ENCODE results near the gene KISS1R. TPM values are rescaled to one million over a fixed set of nuclear protein-coding genes. Genes with fewer than 3 reads are reported as not detected.

The KISS1R gene
- total RNA-seq, 1 donor from 2014 or later: not detected

GRCh38 chr19:934865-935479 lies 17.8 kb downstream of the KISS1R start:
- H3K27ac ChIP-seq (replicated peaks): peak overlapping the region; percentile 74
- H3K36me3 ChIP-seq: peaks cover 2% of the 10 kb centered on the region
- DNase-seq: peak; percentile 88
- H3K9me3 ChIP-seq (replicated peaks): no peaks in the 10 kb centered on the region
- H3K27me3 ChIP-seq (ENCODE audit: low read depth): no peaks in the 10 kb centered on the region
- intact Hi-C loops (cut with micrococcal nuclease): no loop called here
- H3K4me3 ChIP-seq: peak overlapping the region; percentile 29
- H3K4me1 ChIP-seq: peaks cover 38% of the 10 kb centered on the region
- TF ChIP-seq CTCF (IDR thresholded peaks at IDR 0.05; ENCODE audit: borderline replicate concordance): no peak

GRCh38 chr19:936175-936546 lies 19.0 kb downstream of the KISS1R start:
- H3K4me1 ChIP-seq: peaks cover 50% of the 10 kb centered on the region
- H3K27me3 ChIP-seq (ENCODE audit: low read depth): no peaks in the 10 kb centered on the region
- no peaks in the 10 kb centered on the region for H3K36me3 ChIP-seq
- no peak overlapping the region for H3K27ac ChIP-seq (replicated peaks)
- DNase-seq: no peak
- H3K9me3 ChIP-seq (replicated peaks): no peaks in the 10 kb centered on the region
- TF ChIP-seq CTCF (IDR thresholded peaks at IDR 0.05; ENCODE audit: borderline replicate concordance): no peak
- no peak overlapping the region for H3K4me3 ChIP-seq
- intact Hi-C loops (cut with micrococcal nuclease): no loop called here

GRCh38 chr19:937259-937694 lies 20.1 kb downstream of the KISS1R start:
- no peak for TF ChIP-seq CTCF (IDR thresholded peaks at IDR 0.05; ENCODE audit: borderline replicate concordance)
- no peak for DNase-seq
- intact Hi-C loops (cut with micrococcal nuclease): no loop called here
- Histone ChIP-seq H3K9me3 (replicated peaks) (no peaks in the 10 kb centered on the region), H3K4me3 (no peak overlapping the region), H3K36me3 (no peaks in the 10 kb centered on the region), H3K27ac (replicated peaks) (no peak overlapping the region), H3K4me1 (peaks cover 56% of the 10 kb centered on the region), H3K27me3 (ENCODE audit: low read depth) (no peaks in the 10 kb centered on the region)

GRCh38 chr19:938233-938923 lies 21.2 kb downstream of the KISS1R start:
- no peak for DNase-seq
- no peaks in the 10 kb centered on the region for H3K9me3 ChIP-seq (replicated peaks)
- H3K4me3 ChIP-seq: no peak overlapping the region
- H3K4me1 ChIP-seq: peaks cover 45% of the 10 kb centered on the region
- no peak for TF ChIP-seq CTCF (IDR thresholded peaks at IDR 0.05; ENCODE audit: borderline replicate concordance)
- intact Hi-C loops (cut with micrococcal nuclease): no loop called here
- no peak overlapping the region for H3K27ac ChIP-seq (replicated peaks)
- H3K27me3 ChIP-seq (ENCODE audit: low read depth): no peaks in the 10 kb centered on the region
- peaks cover 4% of the 10 kb centered on the region for H3K36me3 ChIP-seq

GRCh38 chr19:939439-939838 lies 22.3 kb downstream of the KISS1R start:
- Histone ChIP-seq H3K4me3 (no peak overlapping the region), H3K4me1 (peaks cover 34% of the 10 kb centered on the region), H3K9me3 (replicated peaks) (no peaks in the 10 kb centered on the region), H3K36me3 (peaks cover 4% of the 10 kb centered on the region), H3K27me3 (ENCODE audit: low read depth) (no peaks in the 10 kb centered on the region), H3K27ac (replicated peaks) (no peak overlapping the region)
- no peak for TF ChIP-seq CTCF (IDR thresholded peaks at IDR 0.05; ENCODE audit: borderline replicate concordance)
- intact Hi-C loops (cut with micrococcal nuclease): no loop called here
- DNase-seq: no peak

Measured in left ventricle myocardium inferior (tissue), 1 donor.